ENCODE measurements around the gene ZBTB39.
"Not testable (repeated sequence)": the region's sequence is repeated elsewhere in the genome, so short reads cannot be mapped to it uniquely, and the experiment has no call there.

Gene ZBTB39, protein sequence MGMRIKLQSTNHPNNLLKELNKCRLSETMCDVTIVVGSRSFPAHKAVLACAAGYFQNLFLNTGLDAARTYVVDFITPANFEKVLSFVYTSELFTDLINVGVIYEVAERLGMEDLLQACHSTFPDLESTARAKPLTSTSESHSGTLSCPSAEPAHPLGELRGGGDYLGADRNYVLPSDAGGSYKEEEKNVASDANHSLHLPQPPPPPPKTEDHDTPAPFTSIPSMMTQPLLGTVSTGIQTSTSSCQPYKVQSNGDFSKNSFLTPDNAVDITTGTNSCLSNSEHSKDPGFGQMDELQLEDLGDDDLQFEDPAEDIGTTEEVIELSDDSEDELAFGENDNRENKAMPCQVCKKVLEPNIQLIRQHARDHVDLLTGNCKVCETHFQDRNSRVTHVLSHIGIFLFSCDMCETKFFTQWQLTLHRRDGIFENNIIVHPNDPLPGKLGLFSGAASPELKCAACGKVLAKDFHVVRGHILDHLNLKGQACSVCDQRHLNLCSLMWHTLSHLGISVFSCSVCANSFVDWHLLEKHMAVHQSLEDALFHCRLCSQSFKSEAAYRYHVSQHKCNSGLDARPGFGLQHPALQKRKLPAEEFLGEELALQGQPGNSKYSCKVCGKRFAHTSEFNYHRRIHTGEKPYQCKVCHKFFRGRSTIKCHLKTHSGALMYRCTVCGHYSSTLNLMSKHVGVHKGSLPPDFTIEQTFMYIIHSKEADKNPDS

DNA sequence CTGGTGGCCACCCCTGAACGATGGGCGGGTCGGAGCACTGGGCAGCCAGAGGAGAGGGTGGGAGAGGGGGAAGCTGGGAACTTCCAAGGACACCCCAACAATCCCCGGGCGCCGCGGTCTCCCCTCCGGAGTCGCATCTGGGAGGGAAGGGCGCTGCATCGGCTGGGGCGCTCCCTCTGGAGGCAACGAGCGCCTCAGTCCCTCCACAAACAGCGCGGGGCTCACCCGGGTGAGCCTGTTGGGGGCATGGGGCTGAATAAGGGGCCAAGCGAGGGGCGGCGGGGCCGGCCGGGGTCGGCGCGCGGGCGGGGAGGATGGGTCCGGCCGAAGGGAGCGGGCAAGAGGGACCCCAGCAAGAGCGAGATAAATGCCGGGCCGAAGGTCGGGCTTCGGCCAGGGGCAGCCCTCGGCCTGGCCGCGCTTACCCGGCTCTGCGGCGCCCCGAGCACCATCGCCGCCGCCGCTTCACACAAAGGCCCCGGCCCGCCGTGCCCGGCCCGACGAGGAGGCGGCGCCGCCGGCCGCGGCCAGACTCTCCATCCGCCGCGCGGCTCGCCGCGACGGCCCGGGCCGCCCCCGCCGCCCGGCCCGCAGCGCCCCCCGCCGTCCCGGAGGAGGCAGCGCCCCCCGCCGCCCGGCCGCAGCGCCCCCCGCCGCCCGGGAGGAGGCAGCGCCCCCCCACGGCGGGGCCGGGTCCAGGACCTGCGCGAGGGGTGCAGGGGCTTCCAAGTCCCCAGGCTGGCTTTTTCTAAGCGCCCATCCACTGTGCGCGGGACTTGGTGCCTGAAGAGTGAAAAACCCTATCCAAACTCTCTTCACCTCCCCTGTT is at the start of gene ZBTB39:
Gene ZBTB39, minus strand, starts transcription at position 567 of the 829 bp plus-strand sequence. CDS start 1,629 bp downstream, outside the sequence.
- H3K27ac Mint-ChIP-seq: peak within 1 kb of the TSS; percentile 91
- peaks cover 46% of the 10 kb centered on the region for H3K36me3 Mint-ChIP-seq (ENCODE audit: low read depth)
- H3K4me1 Mint-ChIP-seq (ENCODE audit: low read depth): peaks cover 74% of the 10 kb centered on the region
- H3K4me3 Mint-ChIP-seq: peak within 1 kb of the TSS; percentile 92
- peak; percentile 84 for DNase-seq
- H3K27me3 Mint-ChIP-seq: no peaks in the 10 kb centered on the region
- H3K9me3 Mint-ChIP-seq: no peaks in the 10 kb centered on the region

DNA sequence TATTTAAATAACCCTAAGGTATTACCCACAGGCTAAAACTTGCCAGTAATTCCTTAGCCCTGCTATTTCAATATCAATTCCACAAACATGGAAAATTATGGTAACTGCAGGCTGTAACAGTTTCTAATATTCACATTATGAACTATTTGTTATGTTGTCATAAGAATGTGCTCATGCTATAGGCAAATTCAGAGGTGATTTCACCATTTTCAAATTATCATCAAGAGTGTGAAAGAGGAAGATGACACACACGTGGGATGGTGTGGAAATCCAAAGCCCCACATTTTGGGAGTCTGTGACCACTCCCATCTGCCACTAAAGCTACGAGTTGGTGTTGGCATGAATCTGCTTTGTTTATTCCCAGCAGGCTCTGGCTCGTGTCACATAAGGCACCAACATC is 49.5 kb upstream of the ZBTB39 start:
- Mint-ChIP-seq H3K27me3 (no peaks in the 10 kb centered on the region), H3K27ac (no peak overlapping the region), H3K9me3 (no peaks in the 10 kb centered on the region), H3K36me3 (ENCODE audit: low read depth) (peaks cover 80% of the 10 kb centered on the region), H3K4me3 (no peak overlapping the region), H3K4me1 (ENCODE audit: low read depth) (peaks cover 27% of the 10 kb centered on the region)
- no peak for DNase-seq

DNA sequence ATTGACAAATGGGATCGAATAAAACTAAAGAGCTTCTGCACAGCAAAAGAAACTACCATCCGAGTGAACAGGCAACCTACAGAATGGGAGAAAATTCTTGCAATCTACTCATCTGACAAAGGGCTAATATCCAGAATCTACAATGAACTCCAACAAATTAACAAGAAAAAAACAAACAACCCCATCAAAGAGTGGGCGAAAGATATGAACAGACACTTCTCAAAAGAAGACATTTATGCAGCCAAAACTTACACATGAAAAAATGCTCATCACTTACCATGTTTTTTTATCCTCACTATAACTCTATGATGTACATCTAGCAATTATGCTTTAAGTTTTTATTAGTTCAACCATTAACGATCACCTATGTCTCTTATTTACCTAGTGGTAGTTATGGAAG is 47.6 kb upstream of the ZBTB39 start:
- H3K27ac Mint-ChIP-seq: not testable (repeated sequence)

DNA sequence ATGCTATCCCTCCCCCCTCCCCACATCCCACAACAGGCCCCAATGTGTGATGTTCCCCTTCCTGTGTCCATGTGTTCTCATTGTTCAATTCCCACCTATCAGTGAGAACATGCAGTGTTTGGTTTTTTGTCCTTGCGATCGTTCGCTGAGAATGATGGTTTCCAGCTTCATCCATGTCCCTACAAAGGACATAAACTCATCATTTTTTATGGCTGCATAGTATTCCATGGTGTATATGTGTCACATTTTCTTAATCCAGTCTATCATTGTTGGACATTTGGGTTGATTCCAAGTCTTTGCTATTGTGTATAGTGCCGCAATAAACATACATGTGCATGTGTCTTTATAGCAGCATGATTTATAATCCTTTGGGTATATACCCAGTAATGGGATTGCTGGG is 46.8 kb upstream of the ZBTB39 start:
- not testable (repeated sequence) for H3K4me3 Mint-ChIP-seq, H3K27ac Mint-ChIP-seq, DNase-seq, H3K9me3 Mint-ChIP-seq, H3K27me3 Mint-ChIP-seq
- Mint-ChIP-seq H3K4me1 (ENCODE audit: low read depth) (peaks cover 24% of the 10 kb centered on the region), H3K36me3 (ENCODE audit: low read depth) (peaks cover 53% of the 10 kb centered on the region)

More for the DNA sequence above, 47.6 kb upstream of the ZBTB39 start:
- not testable (repeated sequence) for DNase-seq, H3K27me3 Mint-ChIP-seq, H3K9me3 Mint-ChIP-seq, H3K4me3 Mint-ChIP-seq
- Mint-ChIP-seq H3K36me3 (ENCODE audit: low read depth) (peaks cover 60% of the 10 kb centered on the region), H3K4me1 (ENCODE audit: low read depth) (peaks cover 22% of the 10 kb centered on the region)

GRCh38 chr12:57051011-57051410 is 44.7 kb upstream of the ZBTB39 start:
- H3K9me3 Mint-ChIP-seq: no peaks in the 10 kb centered on the region
- no peak overlapping the region for H3K27ac Mint-ChIP-seq
- H3K27me3 Mint-ChIP-seq: no peaks in the 10 kb centered on the region
- no peak overlapping the region for H3K4me3 Mint-ChIP-seq
- H3K4me1 Mint-ChIP-seq (ENCODE audit: low read depth): peaks cover 34% of the 10 kb centered on the region
- peaks cover 31% of the 10 kb centered on the region for H3K36me3 Mint-ChIP-seq (ENCODE audit: low read depth)
- DNase-seq: no peak

GRCh38 chr12:57049890-57050289 is 43.5 kb upstream of the ZBTB39 start, which contains the start of gene MYO1A:
TSS of gene MYO1A (minus strand) at chr12:57050129. CDS start at chr12:57048323, 1,806 bp downstream.
- no peak within 1 kb of the TSS for H3K4me3 Mint-ChIP-seq
- no peaks in the 10 kb centered on the region for H3K9me3 Mint-ChIP-seq
- H3K4me1 Mint-ChIP-seq (ENCODE audit: low read depth): peaks cover 38% of the 10 kb centered on the region
- no peaks in the 10 kb centered on the region for H3K27me3 Mint-ChIP-seq
- no peak within 1 kb of the TSS for H3K27ac Mint-ChIP-seq
- no peak for DNase-seq
- H3K36me3 Mint-ChIP-seq (ENCODE audit: low read depth): peaks cover 23% of the 10 kb centered on the region

GRCh38 chr12:57049119-57049446 is 42.7 kb upstream of the ZBTB39 start:
- DNase-seq: no peak
- Mint-ChIP-seq H3K27me3 (no peaks in the 10 kb centered on the region), H3K27ac (no peak overlapping the region), H3K9me3 (no peaks in the 10 kb centered on the region), H3K4me1 (ENCODE audit: low read depth) (peaks cover 38% of the 10 kb centered on the region), H3K36me3 (ENCODE audit: low read depth) (peaks cover 16% of the 10 kb centered on the region), H3K4me3 (no peak overlapping the region)

- Mint-ChIP-seq H3K27me3 (no peaks in the 10 kb centered on the region), H3K4me3 (no peak overlapping the region), H3K27ac (peak overlapping the region; percentile 81), H3K36me3 (ENCODE audit: low read depth) (peaks cover 11% of the 10 kb centered on the region), H3K4me1 (ENCODE audit: low read depth) (peaks cover 38% of the 10 kb centered on the region), H3K9me3 (no peaks in the 10 kb centered on the region)
- no peak for DNase-seq
Measured at GRCh38 chr12:57048423-57049118, 42.2 kb upstream of the ZBTB39 start.

GRCh38 chr12:57047981-57048380 is 41.6 kb upstream of the ZBTB39 start:
- Mint-ChIP-seq H3K4me1 (ENCODE audit: low read depth) (peaks cover 38% of the 10 kb centered on the region), H3K27me3 (no peaks in the 10 kb centered on the region), H3K9me3 (no peaks in the 10 kb centered on the region), H3K27ac (peak overlapping the region; percentile 81), H3K36me3 (ENCODE audit: low read depth) (peaks cover 5% of the 10 kb centered on the region), H3K4me3 (no peak overlapping the region)
- DNase-seq: no peak

DNA sequence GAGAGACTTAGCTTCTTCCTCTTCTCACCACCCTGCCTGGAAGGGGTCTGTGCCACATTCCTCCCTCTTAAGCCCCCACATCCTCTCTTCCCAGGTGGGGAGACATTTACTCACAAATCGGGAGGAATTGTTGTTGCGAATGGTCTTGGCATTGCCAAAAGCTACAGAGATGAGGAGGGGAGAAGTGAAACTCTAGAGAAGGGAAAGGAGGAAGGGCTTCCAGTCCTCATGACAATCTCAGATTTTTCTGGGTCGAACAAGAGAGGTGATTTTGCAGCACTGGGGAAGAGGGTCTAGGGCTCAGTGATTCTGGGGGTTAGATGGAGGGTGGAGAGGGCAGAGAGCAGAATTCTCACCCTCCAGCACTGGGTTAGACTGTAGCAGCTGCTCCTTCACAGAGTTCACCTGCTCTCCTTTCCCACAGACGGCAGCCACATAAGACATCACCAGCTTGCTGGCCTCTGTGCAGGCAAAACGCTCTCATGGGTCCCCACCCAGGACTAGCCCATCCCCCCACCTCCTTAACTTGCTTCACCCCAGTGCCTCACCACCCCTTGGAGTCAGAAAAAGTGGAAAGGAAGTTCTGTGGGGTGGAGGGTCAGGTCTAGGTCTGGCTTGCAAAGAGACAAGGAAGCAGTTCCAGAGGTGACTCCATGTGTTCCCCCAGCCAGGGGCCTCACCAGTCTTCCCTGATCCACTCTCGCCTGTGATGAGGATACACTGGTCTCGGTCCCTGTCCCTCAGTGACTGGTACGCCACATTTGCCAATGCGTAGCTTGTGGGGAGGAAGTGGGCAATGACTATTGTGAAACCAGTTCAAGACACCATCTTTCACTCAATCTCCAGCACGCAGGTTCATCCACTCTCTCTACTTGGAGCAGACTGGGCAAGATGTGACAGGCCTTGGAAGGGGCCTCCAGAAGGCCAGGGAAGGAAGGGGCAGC is 40.9 kb upstream of the ZBTB39 start:
- Mint-ChIP-seq H3K36me3 (ENCODE audit: low read depth) (no peaks in the 10 kb centered on the region), H3K9me3 (no peaks in the 10 kb centered on the region), H3K27ac (peak overlapping the region; percentile 81), H3K27me3 (no peaks in the 10 kb centered on the region), H3K4me3 (peak overlapping the region; percentile 23), H3K4me1 (ENCODE audit: low read depth) (peaks cover 38% of the 10 kb centered on the region)
- peak; percentile 68 for DNase-seq

- Mint-ChIP-seq H3K4me1 (ENCODE audit: low read depth) (peaks cover 38% of the 10 kb centered on the region), H3K4me3 (no peak overlapping the region), H3K27ac (no peak overlapping the region), H3K9me3 (no peaks in the 10 kb centered on the region), H3K27me3 (no peaks in the 10 kb centered on the region), H3K36me3 (ENCODE audit: low read depth) (no peaks in the 10 kb centered on the region)
- no peak for DNase-seq
Measured at GRCh38 chr12:57046086-57046791, 39.9 kb upstream of the ZBTB39 start.

DNA sequence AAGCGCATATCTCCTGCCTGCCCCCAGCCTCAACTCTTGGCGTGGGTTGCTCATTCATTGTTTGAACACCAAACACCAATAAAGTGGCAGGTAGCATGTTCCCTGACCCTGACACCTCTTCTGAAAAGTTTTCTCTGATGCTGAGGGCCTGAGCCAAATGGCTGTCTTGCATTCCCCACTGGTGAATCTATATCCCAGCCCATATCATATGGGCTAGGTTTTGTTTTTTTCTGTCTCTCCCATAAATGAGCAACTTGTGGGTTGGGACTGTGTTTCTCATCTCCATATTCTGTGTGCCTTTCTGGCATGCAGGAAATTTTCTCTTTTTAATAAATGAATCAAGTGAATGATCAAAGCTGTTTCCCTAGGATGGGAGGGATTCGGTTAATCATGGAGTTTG is 38.5 kb upstream of the ZBTB39 start:
- peaks cover 36% of the 10 kb centered on the region for H3K4me1 Mint-ChIP-seq (ENCODE audit: low read depth)
- no peak for DNase-seq
- no peaks in the 10 kb centered on the region for H3K27me3 Mint-ChIP-seq
- H3K4me3 Mint-ChIP-seq: no peak overlapping the region
- H3K27ac Mint-ChIP-seq: no peak overlapping the region
- no peaks in the 10 kb centered on the region for H3K9me3 Mint-ChIP-seq
- no peaks in the 10 kb centered on the region for H3K36me3 Mint-ChIP-seq (ENCODE audit: low read depth)

DNA sequence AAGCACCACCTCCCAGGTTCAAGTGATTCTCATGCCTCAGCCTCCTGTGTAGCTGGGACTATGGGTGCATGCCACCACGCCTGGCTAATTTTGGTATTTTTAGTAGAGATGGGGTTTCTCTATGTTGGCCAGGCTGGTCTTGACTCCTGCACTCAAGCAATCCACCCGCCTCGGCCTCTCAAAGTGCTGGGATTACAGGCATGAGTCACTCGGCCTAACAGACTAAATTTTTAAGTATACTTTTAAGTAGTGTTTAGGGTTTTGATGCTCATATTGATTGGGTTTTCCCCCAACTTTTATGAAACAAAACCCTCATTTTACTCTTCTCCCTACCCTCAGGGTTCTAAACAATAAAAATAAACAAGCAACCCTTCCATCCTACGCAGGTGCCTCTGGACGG is 38.1 kb upstream of the ZBTB39 start:
- no peaks in the 10 kb centered on the region for H3K36me3 Mint-ChIP-seq (ENCODE audit: low read depth)
- H3K27me3 Mint-ChIP-seq: no peaks in the 10 kb centered on the region
- no peaks in the 10 kb centered on the region for H3K9me3 Mint-ChIP-seq
- peaks cover 37% of the 10 kb centered on the region for H3K4me1 Mint-ChIP-seq (ENCODE audit: low read depth)
- H3K27ac Mint-ChIP-seq: no peak overlapping the region
- H3K4me3 Mint-ChIP-seq: no peak overlapping the region
- DNase-seq: no peak

Measured in activated T-cell treated with anti-CD3 and anti-CD28 coated beads, Interleukin-2, amount 50 U/mL, for 24 hours (primary cell).